GM23338 (cell line): ENCODE results near the gene FKBP8. TPM values are rescaled to one million over a fixed set of nuclear protein-coding genes. Genes with fewer than 3 reads are reported as not detected.

ENCODE experiments used
- ATAC-seq: fragments of 200-7000 bp; cut with Tn5 transposase; 3 replicates; pipeline ENCODE4 v1.9.1; 2020
- DNase-seq: peaks from one replicate; pipeline ENCODE4 v3.0.0-alpha.2; 2015; ENCODE audit warnings: low spot score
- H2AFZ ChIP-seq: fragments of 200-600 bp; sonication (generic); 2 replicates; pipeline ENCODE4 v1.8.0; 2016; ENCODE audit warnings: antibody characterized with exemption, mild to moderate bottlenecking, moderate library complexity
- H3F3A ChIP-seq: fragments of 200-600 bp; sonication (generic); replicated peaks from 2 replicates; pipeline ENCODE4 v1.8.0; 2017; ENCODE audit warnings: antibody characterized with exemption, mixed run types, low read depth
- H3K27ac ChIP-seq: fragments of 200-600 bp; sonication (generic); 2 replicates; pipeline ENCODE4 v1.6.1; 2016; ENCODE audit warnings: low read depth
- H3K27me3 ChIP-seq: fragments of 200-600 bp; sonication (generic); 2 replicates; pipeline ENCODE4 v1.8.0; 2016; ENCODE audit warnings: mild to moderate bottlenecking, mixed run types, moderate library complexity; ENCODE audit not compliant: insufficient read depth
- H3K36me3 ChIP-seq: fragments of 200-600 bp; sonication (generic); 2 replicates; pipeline ENCODE4 v1.8.0; 2016; ENCODE audit warnings: mild to moderate bottlenecking; ENCODE audit not compliant: insufficient read depth
- H3K4me1 ChIP-seq: fragments of 200-600 bp; sonication (generic); 2 replicates; pipeline ENCODE4 v1.8.0; 2016; ENCODE audit warnings: mild to moderate bottlenecking, moderate library complexity; ENCODE audit not compliant: insufficient read depth
- H3K4me2 ChIP-seq: fragments of 200-600 bp; sonication (generic); 2 replicates; pipeline ENCODE4 v1.7.1; 2017; ENCODE audit warnings: mixed run types
- H3K4me3 ChIP-seq: fragments of 200-600 bp; sonication (generic); 2 replicates; pipeline ENCODE4 v1.6.1; 2016; ENCODE audit warnings: mixed run types
- H3K79me2 ChIP-seq: fragments of 200-600 bp; sonication (generic); replicated peaks from 2 replicates; pipeline ENCODE4 v1.8.0; 2017; ENCODE audit warnings: mild to moderate bottlenecking; ENCODE audit not compliant: insufficient read depth
- H3K9me2 ChIP-seq: fragments of 200-600 bp; sonication (generic); 2 replicates; pipeline ENCODE4 v1.8.0; 2017; ENCODE audit not compliant: insufficient read depth
- H4K20me1 ChIP-seq: fragments of 200-600 bp; sonication (generic); replicated peaks from 2 replicates; pipeline ENCODE4 v1.8.0; 2017; ENCODE audit warnings: mild to moderate bottlenecking; ENCODE audit not compliant: insufficient read depth
- H3K27ac Mint-ChIP-seq: 2 replicates; pipeline ENCODE4 v1.8.0; 2020; ENCODE audit warnings: inconsistent platforms, mild to moderate bottlenecking, moderate library complexity, mixed read lengths
- H3K27me3 Mint-ChIP-seq: 3 replicates; pipeline ENCODE4 v1.8.0; 2022; ENCODE audit warnings: low read depth, mild to moderate bottlenecking, moderate library complexity, mixed read lengths, inconsistent platforms; ENCODE audit not compliant: insufficient read depth, poor library complexity
- H3K36me3 Mint-ChIP-seq: 3 replicates; pipeline ENCODE4 v1.8.0; 2021; ENCODE audit warnings: low read depth, mild to moderate bottlenecking, inconsistent platforms, moderate library complexity, mixed read lengths
- H3K4me1 Mint-ChIP-seq: 3 replicates; pipeline ENCODE4 v1.8.0; 2020; ENCODE audit warnings: mild to moderate bottlenecking, inconsistent platforms, mixed read lengths
- H3K4me3 Mint-ChIP-seq: 3 replicates; pipeline ENCODE4 v1.8.0; 2021; ENCODE audit warnings: moderate library complexity, mild to moderate bottlenecking, inconsistent platforms, mixed read lengths
- H3K9me3 Mint-ChIP-seq: 3 replicates; pipeline ENCODE4 v1.8.0; 2020; ENCODE audit warnings: moderate library complexity, mild to moderate bottlenecking, inconsistent platforms, mixed read lengths
- CTCF ChIP-seq, 2 experiments: fragments of 200-600 bp in 1 of 2; sonication (generic) in 1 of 2; conservative IDR thresholded peaks; 2 replicates each; pipeline versions ENCODE4 v1.5.1 to v1.6.1; 2016 to 2017; ENCODE audit warnings: antibody characterized with exemption in 2 of 2, low read depth in 2 of 2, mild to moderate bottlenecking in 2 of 2, moderate library complexity in 1 of 2
- ETS1 ChIP-seq: IDR thresholded peaks from 2 replicates; pipeline ENCODE4 v1.6.1; 2016; ENCODE audit warnings: antibody characterized with exemption
- EZH2 ChIP-seq: fragments of 200-600 bp; sonication (generic); IDR thresholded peaks from one replicate; pipeline ENCODE4 v1.8.0; 2017; ENCODE audit warnings: antibody characterized with exemption, mild to moderate bottlenecking, low read depth; ENCODE audit not compliant: unreplicated experiment
- EZH2phosphoT487 ChIP-seq: fragments of 200-600 bp; sonication (generic); IDR thresholded peaks from one replicate; pipeline ENCODE4 v1.8.1; 2018; ENCODE audit warnings: antibody characterized with exemption; ENCODE audit not compliant: unreplicated experiment
- JUNB ChIP-seq: IDR thresholded peaks from one replicate; pipeline ENCODE4 v1.6.1; 2016; ENCODE audit warnings: antibody characterized with exemption; ENCODE audit not compliant: unreplicated experiment
- POLR2AphosphoS5 ChIP-seq: IDR thresholded peaks from 2 replicates; pipeline ENCODE4 v1.6.1; 2016; ENCODE audit warnings: antibody characterized with exemption, low read depth
- REST ChIP-seq: IDR thresholded peaks from one replicate; pipeline ENCODE4 v1.6.1; 2018; ENCODE audit warnings: antibody characterized with exemption; ENCODE audit not compliant: unreplicated experiment
- STAT1 ChIP-seq: IDR thresholded peaks from one replicate; pipeline ENCODE4 v1.6.1; 2016; ENCODE audit warnings: antibody characterized with exemption; ENCODE audit not compliant: unreplicated experiment
- ZNF114 ChIP-seq: fragments of 250-450 bp; sonication (Bioruptor Pico); IDR thresholded peaks from 2 replicates; pipeline ENCODE4 v1.5.0; 2020; ENCODE audit warnings: mild to moderate bottlenecking, moderate library complexity
- ZNF462 ChIP-seq: fragments of 250-450 bp; sonication (Bioruptor Pico); IDR thresholded peaks from 2 replicates; pipeline ENCODE4 v1.5.0; 2020; ENCODE audit warnings: mild to moderate bottlenecking, moderate library complexity
- polyA plus RNA-seq: library from polyadenylated mRNA; unstranded; fragments of >200 nt; fragmentation: Nextera tagmentation; extraction: Ambion mirVana; gene quantifications from 2 replicates; pipeline ENCODE4 v1.2.1, GENCODE V29; 2016
- total RNA-seq: library from RNA; depleted of rRNA; stranded (reverse); fragments of >200 nt; shearing (Covaris generic); gene quantifications from 2 replicates; pipeline ENCODE4 v1.2.3, GENCODE V29; 2014

Gene FKBP8
- total and polyA plus RNA-seq, 2 experiments from 2014 or later = 158 to 367 TPM

- TF ChIP-seq ETS1 = no peak
These were observed 10.3 kb downstream of the FKBP8 start (continued) for GRCh38 chr19:18533058-18533457.

GRCh38 chr19:18532168-18532890, 11.0 kb downstream of the FKBP8 start:
- ATAC-seq (no peak), DNase-seq (no peak)
- H3K27ac Mint-ChIP-seq = no peak overlapping the region
- Histone ChIP-seq H3F3A (0 out of 2 replicates have a peak, but pooled peaks cover 5% of the 10 kb centered on the region), H3K4me2 (no peak overlapping the region), H3K27me3 (no peaks in the 10 kb centered on the region), H3K4me3 (no peak overlapping the region), H3K27ac (no peak overlapping the region), H2AFZ (no peak overlapping the region), H3K36me3 (peaks cover 3% of the 10 kb centered on the region; the same call in 1 of the 2 replicates), H3K4me1 (no peaks in the 10 kb centered on the region), H4K20me1 (no peaks in the 10 kb centered on the region; the same call in 1 of the 2 replicates), H3K79me2 (no peaks in the 10 kb centered on the region), H3K9me2 (no peaks in the 10 kb centered on the region)
- no peaks in the 10 kb centered on the region for H3K9me3 Mint-ChIP-seq
- H3K4me3 Mint-ChIP-seq = no peak overlapping the region
- H3K27me3 Mint-ChIP-seq = peaks cover 2% of the 10 kb centered on the region
- H3K36me3 Mint-ChIP-seq = peaks cover 43% of the 10 kb centered on the region
- H3K4me1 Mint-ChIP-seq = no peaks in the 10 kb centered on the region
- no peak for TF ChIP-seq JUNB
- no peak for TF ChIP-seq CTCF (conservative IDR thresholded peaks at IDR 0.05; ENCODE audit: low read depth in 2 of 2)
- no peak for TF ChIP-seq EZH2phosphoT487
- TF ChIP-seq EZH2 = no peak
- TF ChIP-seq ZNF114 (CRISPR knock-in tag) = no peak
- TF ChIP-seq REST = no peak
- no peak for TF ChIP-seq ETS1
- TF ChIP-seq POLR2AphosphoS5 = no peak
- TF ChIP-seq STAT1 = no peak
- no peak for TF ChIP-seq ZNF462 (CRISPR knock-in tag)
